GM12878 (cell line): Measurements from ENCODE around the gene NRSN1.

Source experiments
- ATF2 ChIP-seq: IDR thresholded peaks from 2 replicates; pipeline ENCODE4 v1.6.1; 2012; ENCODE audit warnings: low read length, inconsistent platforms
- CEBPB ChIP-seq, 2 experiments: fragments of 150-350 bp in 1 of 2; IDR thresholded peaks; 2 replicates each; pipeline ENCODE4 v1.6.1; 2012 to 2014; ENCODE audit warnings: low read depth in 2 of 2, low read length in 2 of 2, borderline replicate concordance in 1 of 2, inconsistent platforms in 1 of 2
- CTCF ChIP-seq, 3 experiments: IDR thresholded peaks in 2 of 3; conservative IDR thresholded peaks in 1 of 3; 2 replicates each; pipeline ENCODE4 v1.5.1; 2011; ENCODE audit warnings: low read depth in 3 of 3, low read length in 3 of 3, mild to moderate bottlenecking in 3 of 3, control low read depth in 2 of 3, moderate library complexity in 2 of 3, inconsistent platforms in 1 of 3, mixed read lengths in 1 of 3; ENCODE audit not compliant: control insufficient read depth in 2 of 3, insufficient read depth in 1 of 3; ENCODE audit errors: extremely low read depth in 1 of 3
- HDGF ChIP-seq: fragments of 450-650 bp; IDR thresholded peaks from 2 replicates; pipeline ENCODE4 v1.6.1; 2016; ENCODE audit warnings: antibody characterized with exemption
- TCF7 ChIP-seq: IDR thresholded peaks from 2 replicates; pipeline ENCODE4 v1.6.1; 2014; ENCODE audit warnings: antibody characterized with exemption, borderline replicate concordance

GRCh38 chr6:24191346-24191745 lies 65.3 kb downstream of the NRSN1 start:
- TF ChIP-seq TCF7 (no peak), CEBPB (IDR thresholded peaks at IDR 0.05; ENCODE audit: borderline replicate concordance in 1 of 2, low read depth in 2 of 2, low read length in 2 of 2) (no peak), HDGF (no peak), ATF2 (no peak), CTCF (IDR thresholded peaks at IDR 0.05 in 2 of 3, conservative IDR thresholded peaks at IDR 0.05 in 1 of 3; ENCODE audit: control insufficient read depth in 2 of 3, extremely low read depth in 1 of 3, insufficient read depth in 1 of 3, low read depth in 3 of 3, low read length in 3 of 3) (no peak)
